Measurements from ENCODE around the gene ANKRD40CL.

DNA sequence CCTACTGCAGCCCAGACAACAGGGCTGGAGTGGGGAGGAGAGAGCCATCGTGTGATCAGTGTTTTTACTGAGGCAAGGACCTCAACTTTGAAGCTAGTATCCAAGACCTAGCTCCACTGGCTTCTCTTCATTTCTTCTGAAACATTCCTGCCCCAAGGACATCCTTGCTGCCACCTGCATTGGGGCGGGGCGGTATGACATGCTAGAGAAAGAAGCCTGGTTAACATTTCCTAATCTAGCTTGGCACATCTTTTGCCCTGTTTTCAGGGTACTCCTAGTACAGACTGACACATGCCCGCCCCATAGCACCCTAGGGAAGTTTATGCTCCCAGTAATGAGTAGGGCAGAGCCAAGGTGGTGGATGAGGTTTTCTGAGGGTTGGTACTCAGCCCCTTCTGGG, 17.8 kb upstream of the ANKRD40CL start:
- TF ChIP-seq, protein P1, sequence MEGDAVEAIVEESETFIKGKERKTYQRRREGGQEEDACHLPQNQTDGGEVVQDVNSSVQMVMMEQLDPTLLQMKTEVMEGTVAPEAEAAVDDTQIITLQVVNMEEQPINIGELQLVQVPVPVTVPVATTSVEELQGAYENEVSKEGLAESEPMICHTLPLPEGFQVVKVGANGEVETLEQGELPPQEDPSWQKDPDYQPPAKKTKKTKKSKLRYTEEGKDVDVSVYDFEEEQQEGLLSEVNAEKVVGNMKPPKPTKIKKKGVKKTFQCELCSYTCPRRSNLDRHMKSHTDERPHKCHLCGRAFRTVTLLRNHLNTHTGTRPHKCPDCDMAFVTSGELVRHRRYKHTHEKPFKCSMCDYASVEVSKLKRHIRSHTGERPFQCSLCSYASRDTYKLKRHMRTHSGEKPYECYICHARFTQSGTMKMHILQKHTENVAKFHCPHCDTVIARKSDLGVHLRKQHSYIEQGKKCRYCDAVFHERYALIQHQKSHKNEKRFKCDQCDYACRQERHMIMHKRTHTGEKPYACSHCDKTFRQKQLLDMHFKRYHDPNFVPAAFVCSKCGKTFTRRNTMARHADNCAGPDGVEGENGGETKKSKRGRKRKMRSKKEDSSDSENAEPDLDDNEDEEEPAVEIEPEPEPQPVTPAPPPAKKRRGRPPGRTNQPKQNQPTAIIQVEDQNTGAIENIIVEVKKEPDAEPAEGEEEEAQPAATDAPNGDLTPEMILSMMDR (IDR thresholded peaks at IDR 0.05; ENCODE audit: low read depth, low read length): no peak
- no peak for TF ChIP-seq EZH2phosphoT487 (IDR thresholded peaks at IDR 0.05; ENCODE audit: low read depth)

All from OCI-LY3 (cell line).